ENCODE measurements around the gene FAM120A. TPM values are rescaled to one million over a fixed set of nuclear protein-coding genes. Genes with fewer than 3 reads are reported as not detected.

The FAM120A gene
- total and polyA plus RNA-seq, 11 donors, result 37.9 to 123 (median 113) TPM

- DNase-seq (peak in 1 of 5 donors; percentile 24), ATAC-seq (peak; percentile 39 to 82 (median 70))
- intact Hi-C loops (cut with DNase I), result no loop called here
- peak overlapping the region in 7 of 12 donors; percentile 1 to 21 (median 14) for H3K4me3 ChIP-seq
- H3K4me1 ChIP-seq, result peaks cover 16 to 82% (median 65%) of the 10 kb centered on the region in 12 donors
- H3K27me3 ChIP-seq, result no peaks in the 10 kb centered on the region
- no peaks in the 10 kb centered on the region for H3K9me3 ChIP-seq
- 8 to 20% (median 14%) methylated on average over 5 of the region's 5 CpGs for WGBS, 4 donors
- H3K36me3 ChIP-seq, result peaks cover 0 to 24% (median 4%) of the 10 kb centered on the region in 9 donors
- H3K27ac ChIP-seq, result peak overlapping the region; percentile 23 to 84 (median 63)
- TF ChIP-seq CTCF (IDR thresholded peaks at IDR 0.05) (no peak), POLR2A (IDR thresholded peaks at IDR 0.05) (no peak)
Observed at GRCh38 chr9:93468763-93469456, 17.4 kb downstream of the FAM120A start.

GRCh38 chr9:93470391-93470790 is 18.9 kb downstream of the FAM120A start:
- intact Hi-C loops (cut with DNase I), result no loop called here

GRCh38 chr9:93471124-93471523 is 19.6 kb downstream of the FAM120A start:
- peak in 1 of 4 donors; percentile 10 for ATAC-seq
- no peak overlapping the region for H3K27ac ChIP-seq
- no peak overlapping the region for H3K4me3 ChIP-seq
- H3K36me3 ChIP-seq, result peaks cover 0 to 28% (median 10%) of the 10 kb centered on the region in 9 donors
- WGBS, 4 donors, result 79 to 86% (median 83%) methylated on average over 6 of the region's 6 CpGs
- intact Hi-C loops (cut with DNase I), result no loop called here
- no peak for TF ChIP-seq CTCF (IDR thresholded peaks at IDR 0.05)
- no peak for TF ChIP-seq POLR2A (IDR thresholded peaks at IDR 0.05)
- H3K27me3 ChIP-seq, result no peaks in the 10 kb centered on the region
- no peak for DNase-seq
- H3K4me1 ChIP-seq, result peaks cover 11 to 68% (median 52%) of the 10 kb centered on the region in 12 donors
- H3K9me3 ChIP-seq, result no peaks in the 10 kb centered on the region

More at GRCh38 chr9:93470391-93470790, 18.9 kb downstream of the FAM120A start:
- peaks cover 11 to 68% (median 52%) of the 10 kb centered on the region in 12 donors for H3K4me1 ChIP-seq
- no peaks in the 10 kb centered on the region for H3K9me3 ChIP-seq
- H3K36me3 ChIP-seq, result peaks cover 0 to 27% (median 8%) of the 10 kb centered on the region in 9 donors
- no peak for ATAC-seq
- H3K27me3 ChIP-seq, result no peaks in the 10 kb centered on the region
- TF ChIP-seq POLR2A (IDR thresholded peaks at IDR 0.05) (no peak), CTCF (IDR thresholded peaks at IDR 0.05) (no peak)
- DNase-seq, result no peak
- WGBS, 4 donors, result 79 to 87% (median 85%) methylated on average over 5 of the region's 5 CpGs
- no peak overlapping the region for H3K4me3 ChIP-seq
- H3K27ac ChIP-seq, result no peak overlapping the region

GRCh38 chr9:93473411-93473810 is 21.9 kb downstream of the FAM120A start:
- Histone ChIP-seq H3K4me1 (peaks cover 6 to 57% (median 33%) of the 10 kb centered on the region in 12 donors), H3K36me3 (peaks cover 0 to 47% (median 15%) of the 10 kb centered on the region in 9 donors), H3K9me3 (no peaks in the 10 kb centered on the region), H3K4me3 (no peak overlapping the region), H3K27me3 (no peaks in the 10 kb centered on the region), H3K27ac (no peak overlapping the region)
- DNase-seq (no peak), ATAC-seq (no peak)
- no peak for TF ChIP-seq CTCF (IDR thresholded peaks at IDR 0.05)
- TF ChIP-seq POLR2A (IDR thresholded peaks at IDR 0.05), result no peak
- WGBS, 4 donors, result 81 to 88% (median 87%) methylated on average over 5 of the region's 5 CpGs
- intact Hi-C loops (cut with DNase I), result no loop called here
